ENCODE data around the gene ATP2A1. TPM values are rescaled to one million over a fixed set of nuclear protein-coding genes. Genes with fewer than 3 reads are reported as not detected.

Gene ATP2A1
- total and polyA plus RNA-seq, 2 of the 13 experiments (the other 11 are each of a cell fraction or from before 2014, with no cell fraction given), result 3.2 to 12.5 TPM

DNA sequence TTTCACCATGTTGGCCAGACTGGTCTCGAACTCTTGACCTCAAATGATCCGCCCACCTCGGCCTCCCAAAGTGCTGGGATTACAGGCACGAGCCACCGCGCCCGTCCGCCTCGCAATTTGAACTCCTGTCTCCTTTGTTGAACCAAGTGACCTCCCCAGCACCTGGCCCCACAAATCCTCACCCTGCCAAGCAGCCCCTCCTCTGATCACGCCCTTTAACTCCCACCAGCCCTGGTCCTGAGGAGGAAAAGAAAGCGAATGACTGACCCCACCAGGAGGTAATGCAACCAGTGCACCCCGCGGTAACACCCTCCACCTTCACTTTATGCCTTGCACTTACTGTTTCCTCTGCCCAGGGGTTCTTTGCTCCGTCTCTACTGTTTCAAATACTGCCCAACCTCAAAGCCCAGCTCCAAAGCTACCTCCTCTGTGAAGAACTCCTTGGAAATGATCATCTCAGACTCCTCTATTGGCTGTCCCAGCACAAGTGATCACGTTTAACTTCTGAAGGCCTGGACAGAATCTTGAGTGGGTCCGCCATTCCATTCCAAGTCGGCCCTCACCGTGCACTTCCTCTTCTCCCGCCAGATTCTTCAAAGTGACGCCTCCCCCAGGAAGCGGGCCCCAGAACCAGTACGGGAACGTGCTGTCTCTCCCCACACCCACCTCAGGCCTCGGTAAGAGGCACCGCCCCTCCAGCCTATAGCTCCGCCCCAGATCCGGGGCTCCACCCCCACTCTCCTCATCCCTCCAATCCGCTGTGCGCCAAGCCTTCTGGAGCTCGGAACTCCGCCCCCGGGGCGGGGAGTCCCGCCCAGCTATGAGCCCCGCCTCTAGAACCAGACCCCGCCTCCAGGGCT lies 57.9 kb downstream of the ATP2A1 start (continued):
- TF ChIP-seq, protein P1, sequence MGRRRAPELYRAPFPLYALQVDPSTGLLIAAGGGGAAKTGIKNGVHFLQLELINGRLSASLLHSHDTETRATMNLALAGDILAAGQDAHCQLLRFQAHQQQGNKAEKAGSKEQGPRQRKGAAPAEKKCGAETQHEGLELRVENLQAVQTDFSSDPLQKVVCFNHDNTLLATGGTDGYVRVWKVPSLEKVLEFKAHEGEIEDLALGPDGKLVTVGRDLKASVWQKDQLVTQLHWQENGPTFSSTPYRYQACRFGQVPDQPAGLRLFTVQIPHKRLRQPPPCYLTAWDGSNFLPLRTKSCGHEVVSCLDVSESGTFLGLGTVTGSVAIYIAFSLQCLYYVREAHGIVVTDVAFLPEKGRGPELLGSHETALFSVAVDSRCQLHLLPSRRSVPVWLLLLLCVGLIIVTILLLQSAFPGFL (CRISPR knock-in tag; IDR thresholded peaks at IDR 0.05), result no peak
- TF ChIP-seq, protein P2, sequence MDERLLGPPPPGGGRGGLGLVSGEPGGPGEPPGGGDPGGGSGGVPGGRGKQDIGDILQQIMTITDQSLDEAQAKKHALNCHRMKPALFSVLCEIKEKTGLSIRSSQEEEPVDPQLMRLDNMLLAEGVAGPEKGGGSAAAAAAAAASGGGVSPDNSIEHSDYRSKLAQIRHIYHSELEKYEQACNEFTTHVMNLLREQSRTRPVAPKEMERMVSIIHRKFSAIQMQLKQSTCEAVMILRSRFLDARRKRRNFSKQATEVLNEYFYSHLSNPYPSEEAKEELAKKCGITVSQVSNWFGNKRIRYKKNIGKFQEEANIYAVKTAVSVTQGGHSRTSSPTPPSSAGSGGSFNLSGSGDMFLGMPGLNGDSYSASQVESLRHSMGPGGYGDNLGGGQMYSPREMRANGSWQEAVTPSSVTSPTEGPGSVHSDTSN (CRISPR knock-in tag; IDR thresholded peaks at IDR 0.05), result no peak
- TF ChIP-seq ZNF230 (CRISPR knock-in tag; IDR thresholded peaks at IDR 0.05) (0 out of 2 replicates have a peak, but pooled peaks have one; percentile 70), NRL (CRISPR knock-in tag; IDR thresholded peaks at IDR 0.05; ENCODE audit: borderline replicate concordance) (no peak; the same call in 1 of the 2 replicates), ZNF282 (IDR thresholded peaks at IDR 0.05; ENCODE audit: partially characterized antibody) (no peak), AGO1 (IDR thresholded peaks at IDR 0.05; ENCODE audit: low read depth, low read length, poor library complexity, severe bottlenecking) (no peak), HNF1A (IDR thresholded peaks at IDR 0.05; ENCODE audit: low read depth) (no peak), HNF1A (CRISPR knock-in tag; IDR thresholded peaks at IDR 0.05; ENCODE audit: borderline replicate concordance) (no peak), UBTF (CRISPR knock-in tag; IDR thresholded peaks at IDR 0.05) (no peak), ZNF709 (CRISPR knock-in tag; IDR thresholded peaks at IDR 0.05) (no peak), MAF1 (CRISPR knock-in tag; IDR thresholded peaks at IDR 0.05; ENCODE audit: borderline replicate concordance) (no peak), EHMT2 (IDR thresholded peaks at IDR 0.05; ENCODE audit: borderline replicate concordance, low read depth, low read length) (no peak), ZMYM4 (CRISPR knock-in tag; IDR thresholded peaks at IDR 0.05) (peak; percentile 50; the same call in 1 of the 2 replicates), DRAP1 (CRISPR knock-in tag; IDR thresholded peaks at IDR 0.05) (peak; percentile 84)
- TF ChIP-seq, protein P3, sequence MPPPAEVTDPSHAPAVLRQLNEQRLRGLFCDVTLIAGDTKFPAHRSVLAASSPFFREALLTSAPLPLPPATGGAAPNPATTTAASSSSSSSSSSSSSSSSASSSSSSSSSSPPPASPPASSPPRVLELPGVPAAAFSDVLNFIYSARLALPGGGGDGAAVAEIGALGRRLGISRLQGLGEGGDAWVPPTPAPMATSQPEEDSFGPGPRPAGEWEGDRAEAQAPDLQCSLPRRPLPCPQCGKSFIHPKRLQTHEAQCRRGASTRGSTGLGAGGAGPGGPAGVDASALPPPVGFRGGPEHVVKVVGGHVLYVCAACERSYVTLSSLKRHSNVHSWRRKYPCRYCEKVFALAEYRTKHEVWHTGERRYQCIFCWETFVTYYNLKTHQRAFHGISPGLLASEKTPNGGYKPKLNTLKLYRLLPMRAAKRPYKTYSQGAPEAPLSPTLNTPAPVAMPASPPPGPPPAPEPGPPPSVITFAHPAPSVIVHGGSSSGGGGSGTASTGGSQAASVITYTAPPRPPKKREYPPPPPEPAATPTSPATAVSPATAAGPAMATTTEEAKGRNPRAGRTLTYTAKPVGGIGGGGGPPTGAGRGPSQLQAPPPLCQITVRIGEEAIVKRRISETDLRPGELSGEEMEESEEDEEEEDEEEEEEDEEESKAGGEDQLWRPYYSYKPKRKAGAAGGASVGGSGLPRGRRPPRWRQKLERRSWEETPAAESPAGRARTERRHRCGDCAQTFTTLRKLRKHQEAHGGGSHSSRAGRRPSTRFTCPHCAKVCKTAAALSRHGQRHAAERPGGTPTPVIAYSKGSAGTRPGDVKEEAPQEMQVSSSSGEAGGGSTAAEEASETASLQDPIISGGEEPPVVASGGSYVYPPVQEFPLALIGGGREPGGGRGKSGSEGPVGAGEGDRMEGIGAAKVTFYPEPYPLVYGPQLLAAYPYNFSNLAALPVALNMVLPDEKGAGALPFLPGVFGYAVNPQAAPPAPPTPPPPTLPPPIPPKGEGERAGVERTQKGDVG (CRISPR knock-in tag; IDR thresholded peaks at IDR 0.05; ENCODE audit: borderline replicate concordance), result no peak; the same call in 1 of the 2 replicates

Measured in HepG2 (cell line).